ENCODE results near the gene CCL7. TPM values are rescaled to one million over a fixed set of nuclear protein-coding genes. Genes with fewer than 3 reads are reported as not detected.

The CCL7 gene
- total RNA-seq, 6 experiments from 2014 or later: not detected

- H3K4me3 Mint-ChIP-seq: no peak within 1 kb of the TSS
- TF ChIP-seq CTCF (IDR thresholded peaks at IDR 0.05): no peak
- H3K27ac Mint-ChIP-seq: no peak within 1 kb of the TSS
- no peaks in the 10 kb centered on the region for H3K9me3 Mint-ChIP-seq
- DNase-seq: no peak
- no peaks in the 10 kb centered on the region for H3K36me3 Mint-ChIP-seq (ENCODE audit: low read depth)
- peaks cover 33% of the 10 kb centered on the region for H3K27me3 Mint-ChIP-seq (ENCODE audit: insufficient read depth)
- peaks cover 18% of the 10 kb centered on the region for H3K4me1 Mint-ChIP-seq (ENCODE audit: low read depth)
These were observed 15.3 kb downstream of the CCL7 start, which contains the start of gene CCL11 for GRCh38 chr17:34285286-34285792. CCL11 (plus strand) TSS chr17:34285742; CDS start chr17:34285809, 67 bp downstream.

GRCh38 chr17:34287875-34288274 lies 17.9 kb downstream of the CCL7 start:
- TF ChIP-seq CTCF (IDR thresholded peaks at IDR 0.05): no peak
- peaks cover 18% of the 10 kb centered on the region for H3K27me3 Mint-ChIP-seq (ENCODE audit: insufficient read depth)
- H3K4me3 Mint-ChIP-seq: peak overlapping the region; percentile 1; the same call in 1 of the 2 replicates
- peaks cover 18% of the 10 kb centered on the region for H3K4me1 Mint-ChIP-seq (ENCODE audit: low read depth)
- DNase-seq: no peak
- H3K27ac Mint-ChIP-seq: no peak overlapping the region
- H3K9me3 Mint-ChIP-seq: no peaks in the 10 kb centered on the region
- no peaks in the 10 kb centered on the region for H3K36me3 Mint-ChIP-seq (ENCODE audit: low read depth)

- H3K36me3 Mint-ChIP-seq (ENCODE audit: low read depth): no peaks in the 10 kb centered on the region
- H3K4me3 Mint-ChIP-seq: no peak overlapping the region
- DNase-seq: no peak
- peaks cover 9% of the 10 kb centered on the region for H3K27me3 Mint-ChIP-seq (ENCODE audit: insufficient read depth)
- peaks cover 2% of the 10 kb centered on the region; the same call in 1 of the 2 replicates for H3K9me3 Mint-ChIP-seq
- peaks cover 18% of the 10 kb centered on the region for H3K4me1 Mint-ChIP-seq (ENCODE audit: low read depth)
- TF ChIP-seq CTCF (IDR thresholded peaks at IDR 0.05): no peak
- H3K27ac Mint-ChIP-seq: no peak overlapping the region
These were observed 20.6 kb downstream of the CCL7 start for GRCh38 chr17:34290586-34290985.

GRCh38 chr17:34291721-34292348 lies 21.8 kb downstream of the CCL7 start:
- DNase-seq: no peak
- H3K27me3 Mint-ChIP-seq (ENCODE audit: insufficient read depth): peaks cover 6% of the 10 kb centered on the region
- H3K4me1 Mint-ChIP-seq (ENCODE audit: low read depth): peaks cover 18% of the 10 kb centered on the region
- H3K4me3 Mint-ChIP-seq: no peak overlapping the region
- no peak overlapping the region for H3K27ac Mint-ChIP-seq
- H3K9me3 Mint-ChIP-seq: peaks cover 3% of the 10 kb centered on the region; the same call in 1 of the 2 replicates
- no peaks in the 10 kb centered on the region for H3K36me3 Mint-ChIP-seq (ENCODE audit: low read depth)
- no peak for TF ChIP-seq CTCF (IDR thresholded peaks at IDR 0.05)

- DNase-seq: peak; percentile 17
- Mint-ChIP-seq H3K27ac (peak overlapping the region; percentile 72; the same call in 1 of the 2 replicates), H3K27me3 (ENCODE audit: insufficient read depth) (no peaks in the 10 kb centered on the region; the same call in 1 of the 2 replicates)
These were observed 29.0 kb downstream of the CCL7 start for GRCh38 chr17:34299027-34299426.

More at GRCh38 chr17:34299027-34299426, 29.0 kb downstream of the CCL7 start:
- TF ChIP-seq CTCF (IDR thresholded peaks at IDR 0.05): no peak
- H3K36me3 Mint-ChIP-seq (ENCODE audit: low read depth): no peaks in the 10 kb centered on the region
- H3K9me3 Mint-ChIP-seq: peaks cover 3% of the 10 kb centered on the region; the same call in 1 of the 2 replicates
- H3K4me1 Mint-ChIP-seq (ENCODE audit: low read depth): peaks cover 47% of the 10 kb centered on the region
- no peak overlapping the region for H3K4me3 Mint-ChIP-seq

Data from HFFc6 (cell line).